Measurements from ENCODE around the gene EIF2B5. TPM values are rescaled to one million over a fixed set of nuclear protein-coding genes. Genes with fewer than 3 reads are reported as not detected.
A peak's percentile ranks its signal among the peaks of the same experiment; 100 is the strongest.

EIF2B5 gene
- total and polyA plus RNA-seq, 9 of the 15 experiments (the other 6 are each of a cell fraction or from before 2014, with no cell fraction given), result 19.1 to 92.4 (median 74.0) TPM

- ATAC-seq, result no peak
- in situ Hi-C loops (cut with MboI) (no loop called here), intact Hi-C loops (cut with micrococcal nuclease) (no loop called here)
- Histone ChIP-seq H4K20me1 (replicated peaks; ENCODE audit: control insufficient read depth, insufficient read depth, low read length) (0 out of 2 replicates have a peak, but pooled peaks cover 4% of the 10 kb centered on the region), H3K27me3 (ENCODE audit: control insufficient read depth in 2 of 2, insufficient read depth in 2 of 2, low read length in 2 of 2) (no peaks in the 10 kb centered on the region), H3K9me3 (replicated peaks; ENCODE audit: control insufficient read depth, insufficient read depth, low read depth, low read length) (no peaks in the 10 kb centered on the region), H3K4me3 (no peak overlapping the region), H3K9me1 (ENCODE audit: control insufficient read depth, insufficient read depth, low read length) (peaks cover 4% of the 10 kb centered on the region), H2AFZ (ENCODE audit: low read depth, low read length) (no peak overlapping the region), H3K4me2 (ENCODE audit: insufficient read depth, low read length) (no peak overlapping the region), H3K9ac (ENCODE audit: insufficient read depth in 1 of 2, low read depth in 2 of 2, low read length in 2 of 2) (0 out of 4 replicates have a peak overlapping the region, but pooled peaks of 1 of the 2 experiments have one; percentile 1), H3K36me3 (ENCODE audit: control insufficient read depth, insufficient read depth, low read length) (peaks cover 83% of the 10 kb centered on the region), H3K79me2 (ENCODE audit: control insufficient read depth, insufficient read depth, low read length) (peaks cover 31% of the 10 kb centered on the region), H3K27ac (ENCODE audit: extremely low read depth, low read depth, low read length) (no peak overlapping the region), H3K4me1 (replicated peaks in 1 of 2; ENCODE audit: control insufficient read depth in 2 of 2, insufficient read depth in 2 of 2, low read length in 2 of 2) (peaks cover 15 to 23% of the 10 kb centered on the region in 2 experiments)
- ChIA-PET POLR2A (interaction anchor here (0.6 to 0.8 kb wide), 2 partner anchors 13 to 16 kb away, joined by 3 read pairs; no protein-coding TSS in a partner anchor), CTCF (ENCODE audit: low intra/inter-chr PET ratio) (no interaction called here)
- no peak for DNase-seq (ENCODE audit: extremely low read depth in 1 of 4, low spot score in 3 of 4)
- FAIRE-seq, result no peak
- BruUV-seq (replicated peaks), result no TSS peak
- TF ChIP-seq BRCA1 (IDR thresholded peaks at IDR 0.05) (no peak), BRCA1 (CRISPR knock-in tag; IDR thresholded peaks at IDR 0.05) (no peak), SMARCC2 (IDR thresholded peaks at IDR 0.05; ENCODE audit: low read depth) (no peak), ZNF407 (IDR thresholded peaks at IDR 0.05; ENCODE audit: low read depth) (no peak)
- 92% methylated on average over 13 of the region's 13 CpGs for WGBS (ENCODE audit: insufficient coverage, low coverage, missing lambda C conversion rate)
These were observed 54.3 kb downstream of the EIF2B5 start for GRCh38 chr3:184189421-184189820.
